Stimulated activated memory B cell treated with anti-CD40 and anti-IgM and Interleukin-4, amounts not matched to agents 10 μg/mL and 1 μg/mL and 100 μg/mL, for 72 hours (primary cell): ENCODE data around the gene MRPS22.
"Not testable (repeated sequence)": the region's sequence is repeated elsewhere in the genome, so short reads cannot be mapped to it uniquely, and the experiment has no call there.

Experiments used
- ATAC-seq: fragments of 150-1000 bp; cut with Tn5 transposase; 2 replicates; pipeline ENCODE4 v1.10.0; 2021
- H3K27ac Mint-ChIP-seq: one replicate; pipeline ENCODE4 v1.8.0; 2022; ENCODE audit warnings: mild to moderate bottlenecking, mixed read lengths
- H3K27me3 Mint-ChIP-seq: one replicate; pipeline ENCODE4 v1.8.0; 2022; ENCODE audit warnings: mixed read lengths
- H3K36me3 Mint-ChIP-seq: one replicate; pipeline ENCODE4 v1.8.0; 2022; ENCODE audit warnings: mixed read lengths
- H3K4me1 Mint-ChIP-seq: one replicate; pipeline ENCODE4 v1.8.0; 2022; ENCODE audit warnings: mixed read lengths
- H3K4me3 Mint-ChIP-seq: one replicate; pipeline ENCODE4 v1.8.0; 2022; ENCODE audit warnings: mild to moderate bottlenecking, moderate library complexity, mixed read lengths
- H3K9me3 Mint-ChIP-seq: one replicate; pipeline ENCODE4 v1.8.0; 2022; ENCODE audit warnings: mixed read lengths

MRPS22 gene

DNA sequence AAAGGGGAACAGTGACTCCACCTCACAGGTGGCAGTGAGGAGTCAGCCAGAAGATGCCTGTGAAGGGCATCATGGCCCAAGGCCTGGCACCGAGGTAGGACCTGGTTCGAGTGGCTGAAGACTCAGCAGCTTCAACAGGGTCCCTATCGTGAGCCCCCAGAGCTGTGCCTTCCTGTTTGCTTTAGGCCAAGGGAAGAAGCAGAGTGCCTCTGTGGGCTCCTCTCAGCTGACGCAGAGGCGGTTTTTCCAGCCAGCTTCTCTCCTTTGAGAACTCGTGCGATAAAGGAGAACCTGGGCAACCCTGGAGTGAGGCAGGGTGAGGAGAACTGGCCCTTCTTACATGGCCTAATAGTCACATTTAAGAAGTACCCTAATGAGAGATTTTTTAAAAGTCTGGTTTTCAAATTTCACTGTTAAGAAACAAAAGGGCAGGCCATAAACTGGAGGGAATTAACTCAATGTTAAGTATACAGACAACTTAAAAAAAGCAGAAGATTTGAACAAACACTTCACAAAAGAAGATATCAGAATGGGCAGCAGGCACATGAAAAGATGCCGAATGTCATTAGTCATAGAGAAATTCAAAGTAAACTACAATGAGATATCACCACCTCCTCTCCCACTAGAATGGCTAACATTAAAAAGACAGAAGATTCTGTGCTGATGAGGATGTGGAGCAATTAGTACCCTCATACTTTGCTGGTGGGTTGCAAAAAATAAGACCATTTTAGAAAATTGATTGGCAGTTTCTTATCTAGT is 23.1 kb upstream of the MRPS22 start:
- Mint-ChIP-seq H3K27ac (no peak overlapping the region), H3K36me3 (no peaks in the 10 kb centered on the region), H3K4me1 (no peaks in the 10 kb centered on the region), H3K27me3 (peaks cover 4% of the 10 kb centered on the region), H3K4me3 (no peak overlapping the region), H3K9me3 (no peaks in the 10 kb centered on the region)
- ATAC-seq: no peak

DNA sequence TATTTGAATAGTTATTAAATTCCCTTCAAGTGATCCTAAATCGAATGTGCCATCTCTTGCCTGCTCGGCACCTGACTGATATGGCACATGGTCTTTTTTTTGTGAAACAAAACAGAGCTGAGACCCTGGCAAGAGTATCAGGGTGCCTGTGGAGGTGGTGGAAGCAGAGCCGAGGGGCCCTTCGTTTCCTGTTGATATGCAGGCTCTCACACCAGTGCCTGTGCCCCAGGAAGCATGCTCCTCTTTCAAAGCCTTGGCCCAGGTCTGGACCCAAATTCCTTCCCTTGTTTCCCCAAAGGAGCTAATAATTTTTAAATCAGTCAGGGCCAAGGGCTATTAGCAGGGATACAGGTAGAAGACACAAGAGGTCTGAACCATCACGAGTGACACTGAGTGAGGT is 21.5 kb upstream of the MRPS22 start:
- Mint-ChIP-seq H3K9me3 (no peaks in the 10 kb centered on the region), H3K4me3 (no peak overlapping the region), H3K4me1 (no peaks in the 10 kb centered on the region), H3K27ac (no peak overlapping the region), H3K27me3 (no peaks in the 10 kb centered on the region), H3K36me3 (no peaks in the 10 kb centered on the region)
- no peak for ATAC-seq

DNA sequence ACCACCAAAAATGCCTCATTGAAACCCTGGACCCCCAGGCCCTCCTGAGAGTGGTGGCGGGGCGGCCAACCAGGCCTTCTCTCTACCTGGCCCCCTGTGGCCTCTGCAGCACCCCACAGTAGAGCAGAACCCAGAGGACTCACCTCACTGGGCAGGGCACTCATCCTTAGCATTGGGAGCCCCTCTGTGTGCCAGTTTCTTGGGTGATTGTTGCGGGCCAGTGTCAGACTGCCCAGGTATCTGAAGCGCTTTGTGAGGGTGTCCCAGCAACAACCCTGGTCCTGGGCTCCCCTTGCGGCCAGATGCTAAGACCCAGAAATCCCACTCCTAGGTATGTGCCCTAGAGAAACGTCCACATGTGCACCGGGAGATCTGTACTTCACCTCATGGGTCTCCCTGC is 20.7 kb upstream of the MRPS22 start:
- Mint-ChIP-seq H3K4me1 (no peaks in the 10 kb centered on the region), H3K36me3 (no peaks in the 10 kb centered on the region), H3K4me3 (no peak overlapping the region), H3K9me3 (no peaks in the 10 kb centered on the region), H3K27ac (no peak overlapping the region), H3K27me3 (no peaks in the 10 kb centered on the region)
- no peak for ATAC-seq

GRCh38 chr3:139324456-139324855 is 19.4 kb upstream of the MRPS22 start:
- H3K27me3 Mint-ChIP-seq: peaks cover under 1% of the 10 kb centered on the region
- no peak overlapping the region for H3K27ac Mint-ChIP-seq
- ATAC-seq: no peak
- no peaks in the 10 kb centered on the region for H3K36me3 Mint-ChIP-seq
- H3K4me1 Mint-ChIP-seq: peaks cover 7% of the 10 kb centered on the region
- no peaks in the 10 kb centered on the region for H3K9me3 Mint-ChIP-seq
- no peak overlapping the region for H3K4me3 Mint-ChIP-seq

GRCh38 chr3:139325551-139325950 is 18.3 kb upstream of the MRPS22 start:
- no peak overlapping the region for H3K4me3 Mint-ChIP-seq
- no peaks in the 10 kb centered on the region for H3K9me3 Mint-ChIP-seq
- no peak for ATAC-seq
- peaks cover 15% of the 10 kb centered on the region for H3K4me1 Mint-ChIP-seq
- H3K27me3 Mint-ChIP-seq: peaks cover 11% of the 10 kb centered on the region
- H3K27ac Mint-ChIP-seq: no peak overlapping the region
- no peaks in the 10 kb centered on the region for H3K36me3 Mint-ChIP-seq

GRCh38 chr3:139326131-139326530 is 17.7 kb upstream of the MRPS22 start:
- Mint-ChIP-seq H3K4me3 (no peak overlapping the region), H3K36me3 (no peaks in the 10 kb centered on the region)

DNA sequence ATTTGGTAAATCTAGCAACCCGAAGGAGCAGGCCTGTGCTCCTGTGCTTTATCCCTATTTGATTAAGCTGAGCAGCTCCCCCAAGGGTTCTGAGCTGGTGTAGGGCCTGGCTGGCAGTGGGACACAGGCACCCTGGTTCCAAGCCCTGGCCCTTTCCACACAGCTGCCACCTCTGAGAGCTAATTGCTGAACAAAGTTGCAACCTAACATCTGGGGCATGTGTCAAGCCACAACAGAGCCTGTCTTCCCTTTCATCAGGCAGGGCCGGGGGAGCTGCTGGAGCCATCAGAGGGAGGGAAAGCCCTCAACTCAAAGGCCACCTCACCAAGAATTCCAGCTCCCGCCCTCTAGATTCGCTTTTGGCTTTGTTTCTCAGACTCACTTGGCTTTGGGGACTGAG is 17.1 kb upstream of the MRPS22 start:
- ATAC-seq: no peak
- no peaks in the 10 kb centered on the region for H3K36me3 Mint-ChIP-seq
- no peaks in the 10 kb centered on the region for H3K9me3 Mint-ChIP-seq
- H3K4me3 Mint-ChIP-seq: no peak overlapping the region
- H3K27ac Mint-ChIP-seq: no peak overlapping the region
- H3K4me1 Mint-ChIP-seq: peaks cover 15% of the 10 kb centered on the region
- peaks cover 18% of the 10 kb centered on the region for H3K27me3 Mint-ChIP-seq

More at GRCh38 chr3:139326131-139326530, 17.7 kb upstream of the MRPS22 start:
- peaks cover 13% of the 10 kb centered on the region for H3K27me3 Mint-ChIP-seq
- H3K4me1 Mint-ChIP-seq: peaks cover 15% of the 10 kb centered on the region
- H3K9me3 Mint-ChIP-seq: no peaks in the 10 kb centered on the region
- no peak overlapping the region for H3K27ac Mint-ChIP-seq
- ATAC-seq: no peak

GRCh38 chr3:139327231-139327630 is 16.6 kb upstream of the MRPS22 start:
- Mint-ChIP-seq H3K4me1 (peaks cover 15% of the 10 kb centered on the region), H3K4me3 (no peak overlapping the region), H3K27ac (no peak overlapping the region), H3K36me3 (no peaks in the 10 kb centered on the region), H3K27me3 (peaks cover 23% of the 10 kb centered on the region), H3K9me3 (no peaks in the 10 kb centered on the region)
- no peak for ATAC-seq

DNA sequence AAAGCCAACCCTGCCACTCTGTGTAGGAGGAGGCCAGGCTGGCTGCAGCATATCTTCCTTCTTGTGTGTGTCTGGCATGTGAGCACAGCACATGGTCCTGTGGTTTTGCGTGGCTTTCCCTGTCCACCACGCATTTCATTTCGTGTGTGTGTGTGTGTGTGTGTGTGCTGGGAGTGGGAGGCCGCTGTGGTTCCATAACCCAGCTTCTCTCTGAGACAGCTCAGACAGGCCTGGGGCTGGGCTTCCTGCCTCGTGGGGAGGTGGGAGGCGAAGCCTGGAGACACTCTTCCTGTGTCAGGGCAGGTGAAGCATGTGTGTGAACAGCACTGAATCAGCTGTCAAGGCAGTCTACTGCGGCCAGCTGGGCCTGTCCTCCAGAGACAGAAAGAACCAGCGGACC is 16.0 kb upstream of the MRPS22 start:
- H3K4me3 Mint-ChIP-seq: no peak overlapping the region
- H3K4me1 Mint-ChIP-seq: peaks cover 15% of the 10 kb centered on the region
- ATAC-seq: no peak
- H3K36me3 Mint-ChIP-seq: no peaks in the 10 kb centered on the region
- peaks cover 30% of the 10 kb centered on the region for H3K27me3 Mint-ChIP-seq
- no peaks in the 10 kb centered on the region for H3K9me3 Mint-ChIP-seq
- H3K27ac Mint-ChIP-seq: no peak overlapping the region

DNA sequence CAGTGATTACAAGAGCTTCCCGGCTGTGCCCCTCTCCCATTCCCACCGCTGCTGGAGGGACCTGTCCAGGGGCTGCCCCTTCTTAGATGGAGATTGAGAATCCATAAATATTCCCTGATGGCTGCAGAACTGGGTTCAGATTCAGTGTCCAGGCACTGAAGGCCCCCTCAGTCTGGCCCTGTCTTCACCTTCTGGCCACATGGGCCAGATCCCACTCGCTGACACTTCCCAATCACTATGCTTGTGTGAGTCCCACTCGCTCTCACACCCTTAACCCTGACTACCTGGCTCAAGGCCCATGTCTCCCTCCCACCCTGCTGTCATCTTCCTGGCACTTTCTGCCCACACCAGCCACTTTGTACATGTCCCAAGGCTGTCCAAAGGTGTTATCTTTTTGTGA is 15.5 kb upstream of the MRPS22 start:
- Mint-ChIP-seq H3K4me3 (no peak overlapping the region), H3K4me1 (peaks cover 15% of the 10 kb centered on the region), H3K27me3 (peaks cover 34% of the 10 kb centered on the region), H3K9me3 (no peaks in the 10 kb centered on the region), H3K36me3 (no peaks in the 10 kb centered on the region), H3K27ac (no peak overlapping the region)
- no peak for ATAC-seq

- H3K27ac Mint-ChIP-seq: no peak overlapping the region
- H3K27me3 Mint-ChIP-seq: peaks cover 44% of the 10 kb centered on the region
- peak overlapping the region; percentile 48 for H3K4me3 Mint-ChIP-seq
- H3K4me1 Mint-ChIP-seq: peaks cover 15% of the 10 kb centered on the region
- no peaks in the 10 kb centered on the region for H3K9me3 Mint-ChIP-seq
- ATAC-seq: peak; percentile 90
- no peaks in the 10 kb centered on the region for H3K36me3 Mint-ChIP-seq
Observed at GRCh38 chr3:139329364-139329850, 14.4 kb upstream of the MRPS22 start.

- Mint-ChIP-seq H3K4me3 (no peak overlapping the region), H3K27me3 (peaks cover 44% of the 10 kb centered on the region), H3K4me1 (peaks cover 15% of the 10 kb centered on the region), H3K9me3 (no peaks in the 10 kb centered on the region), H3K27ac (no peak overlapping the region), H3K36me3 (no peaks in the 10 kb centered on the region)
- no peak for ATAC-seq
Observed at GRCh38 chr3:139332092-139332491, 11.7 kb upstream of the MRPS22 start.

DNA sequence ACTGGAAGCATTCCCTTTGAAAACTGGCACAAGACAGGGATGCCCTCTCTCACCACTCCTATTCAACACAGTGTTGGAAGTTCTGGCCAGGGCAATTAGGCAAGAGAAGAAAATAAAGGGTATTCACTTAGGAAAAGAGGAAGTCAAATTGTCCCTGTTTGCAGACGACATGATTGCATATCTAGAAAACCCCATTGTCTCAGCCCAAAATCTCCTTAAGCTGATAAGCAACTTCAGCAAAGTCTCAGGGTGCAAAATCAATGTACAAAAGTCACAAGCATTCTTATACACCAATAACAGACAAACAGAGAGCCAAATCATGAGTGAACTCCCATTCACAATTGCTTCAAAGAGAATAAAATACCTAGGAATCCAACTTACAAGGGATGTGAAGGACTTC is 9.1 kb upstream of the MRPS22 start:
- not testable (repeated sequence) for H3K9me3 Mint-ChIP-seq, ATAC-seq, H3K27ac Mint-ChIP-seq, H3K4me1 Mint-ChIP-seq, H3K36me3 Mint-ChIP-seq, H3K4me3 Mint-ChIP-seq
- peaks cover 55% of the 10 kb centered on the region for H3K27me3 Mint-ChIP-seq

DNA sequence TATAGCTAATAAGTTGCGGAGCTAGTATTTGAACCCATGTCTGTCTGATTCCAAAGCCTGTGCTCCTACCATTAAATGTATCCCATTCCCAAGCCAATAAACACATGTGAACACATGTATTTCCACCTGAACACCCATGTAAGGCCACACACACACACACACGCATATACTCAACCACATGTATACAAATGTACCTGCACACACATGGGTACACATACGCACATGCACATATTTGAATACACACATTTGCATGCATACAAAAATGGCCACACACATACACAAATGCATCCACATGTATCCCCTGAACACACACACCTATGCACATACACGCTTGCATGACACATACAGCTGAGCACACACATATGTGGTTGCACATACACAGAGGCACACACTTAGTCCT is 5.4 kb upstream of the MRPS22 start:
- peaks cover 4% of the 10 kb centered on the region for H3K9me3 Mint-ChIP-seq
- H3K4me3 Mint-ChIP-seq: no peak overlapping the region
- H3K27me3 Mint-ChIP-seq: peaks cover 32% of the 10 kb centered on the region
- H3K27ac Mint-ChIP-seq: no peak overlapping the region
- H3K36me3 Mint-ChIP-seq: peaks cover 6% of the 10 kb centered on the region
- ATAC-seq: no peak
- peaks cover 7% of the 10 kb centered on the region for H3K4me1 Mint-ChIP-seq

DNA sequence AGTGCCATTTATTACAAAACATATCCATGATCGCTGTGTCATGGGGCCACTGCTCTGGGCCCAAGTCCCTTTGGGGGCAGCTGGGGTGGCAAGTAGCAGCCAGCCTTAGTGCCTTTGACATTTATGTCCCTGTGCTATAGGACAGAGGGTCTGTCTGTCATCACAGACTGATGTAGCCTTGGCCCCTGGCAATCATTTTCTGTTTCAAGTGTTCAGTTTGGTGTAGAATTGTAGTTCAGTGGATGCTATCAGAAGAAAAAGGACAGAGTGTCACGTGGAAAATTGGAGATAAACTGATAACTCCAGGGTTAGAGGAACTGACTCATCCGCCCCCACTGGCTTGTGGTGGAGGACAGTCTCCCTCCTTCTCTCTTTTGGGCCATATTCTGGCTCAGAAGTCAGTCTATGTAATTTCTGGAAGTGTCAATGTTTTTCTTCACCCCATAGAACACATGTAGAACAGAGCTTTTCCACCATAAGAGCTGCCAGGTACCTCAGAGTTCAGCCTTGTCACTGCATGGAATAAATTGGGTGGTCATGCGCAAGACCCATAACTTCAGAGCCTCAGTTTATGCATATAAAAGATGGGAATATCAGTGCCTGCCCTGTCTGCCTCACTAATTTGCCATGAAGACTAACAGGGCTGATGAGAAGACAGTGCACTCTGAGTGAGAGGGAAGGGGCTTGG is 4.5 kb upstream of the MRPS22 start:
- H3K27me3 Mint-ChIP-seq: peaks cover 23% of the 10 kb centered on the region
- peaks cover 9% of the 10 kb centered on the region for H3K4me1 Mint-ChIP-seq
- H3K27ac Mint-ChIP-seq: no peak overlapping the region
- ATAC-seq: no peak
- H3K4me3 Mint-ChIP-seq: no peak overlapping the region
- H3K36me3 Mint-ChIP-seq: peaks cover 6% of the 10 kb centered on the region
- peaks cover 4% of the 10 kb centered on the region for H3K9me3 Mint-ChIP-seq

- Mint-ChIP-seq H3K9me3 (peaks cover 4% of the 10 kb centered on the region), H3K27ac (no peak overlapping the region), H3K4me1 (peaks cover 9% of the 10 kb centered on the region), H3K27me3 (peaks cover 23% of the 10 kb centered on the region), H3K36me3 (peaks cover 6% of the 10 kb centered on the region), H3K4me3 (no peak overlapping the region)
- no peak for ATAC-seq
Observed at GRCh38 chr3:139340784-139341183, 3.0 kb upstream of the MRPS22 start.
